Fibroblast of villous mesenchyme (primary cell): ENCODE results near the gene ZKSCAN5. TPM values are rescaled to one million over a fixed set of nuclear protein-coding genes. Genes with fewer than 3 reads are reported as not detected.

Experiments used
- DNase-seq: peaks from one replicate; pipeline ENCODE4 v3.0.0-alpha.2; 2010; ENCODE audit warnings: low read depth
- H3K4me3 ChIP-seq: 2 replicates; pipeline ENCODE4 v1.5.1; 2011; ENCODE audit warnings: low read depth, mild to moderate bottlenecking, low read length
- CTCF ChIP-seq: IDR thresholded peaks from 2 replicates; pipeline ENCODE4 v1.5.1; 2012; ENCODE audit warnings: low read depth, mild to moderate bottlenecking, low read length; ENCODE audit not compliant: insufficient read depth
- total RNA-seq: library from RNA; depleted of rRNA; stranded (reverse); fragments of >200 nt; gene quantifications from 2 replicates; pipeline ENCODE4 v1.2.3, GENCODE V29; 2012

The ZKSCAN5 gene
- total RNA-seq, 1 donor: 17.7 TPM

GRCh38 chr7:99551767-99552463, 47.5 kb downstream of the ZKSCAN5 start, which contains the start of gene FAM200A:
FAM200A (minus strand) TSS chr7:99552114; CDS start chr7:99548407, 3,707 bp downstream.
- H3K4me3 ChIP-seq: peak within 1 kb of the TSS; percentile 99
- no peak for TF ChIP-seq CTCF
- peak; percentile 90 for DNase-seq

- no peak for TF ChIP-seq CTCF
- no peak for DNase-seq
- H3K4me3 ChIP-seq: no peak overlapping the region
These were observed 48.6 kb downstream of the ZKSCAN5 start for GRCh38 chr7:99553039-99553438.

- H3K4me3 ChIP-seq: no peak overlapping the region
- DNase-seq: no peak
- TF ChIP-seq CTCF: no peak
These were observed 50.5 kb downstream of the ZKSCAN5 start for GRCh38 chr7:99554939-99555338.

- no peak for DNase-seq
- no peak for TF ChIP-seq CTCF
- H3K4me3 ChIP-seq: peak overlapping the region; percentile 92
These were observed 52.7 kb downstream of the ZKSCAN5 start for GRCh38 chr7:99557196-99557607.

GRCh38 chr7:99557940-99558305, 53.5 kb downstream of the ZKSCAN5 start:
- DNase-seq: no peak
- TF ChIP-seq CTCF: no peak
- H3K4me3 ChIP-seq: peak overlapping the region; percentile 92

- TF ChIP-seq CTCF: no peak
- peak within 1 kb of the TSS; percentile 92 for H3K4me3 ChIP-seq
- peak; percentile 93 for DNase-seq
These were observed 54.1 kb downstream of the ZKSCAN5 start, which contains the start of gene ZNF655 for GRCh38 chr7:99558306-99559174. ZNF655 (plus strand) TSS chr7:99558642; CDS start chr7:99560560, 1,918 bp downstream.
